GM19395 (cell line): ENCODE data around the gene NXNL2.

Experiments used
- ATAC-seq: cut with Tn5 transposase; IDR thresholded peaks from one replicate; pipeline ENCODE4 v1.9.1; 2021; ENCODE audit warnings: mild to moderate bottlenecking, moderate library complexity; ENCODE audit not compliant: unreplicated experiment

Gene NXNL2

DNA sequence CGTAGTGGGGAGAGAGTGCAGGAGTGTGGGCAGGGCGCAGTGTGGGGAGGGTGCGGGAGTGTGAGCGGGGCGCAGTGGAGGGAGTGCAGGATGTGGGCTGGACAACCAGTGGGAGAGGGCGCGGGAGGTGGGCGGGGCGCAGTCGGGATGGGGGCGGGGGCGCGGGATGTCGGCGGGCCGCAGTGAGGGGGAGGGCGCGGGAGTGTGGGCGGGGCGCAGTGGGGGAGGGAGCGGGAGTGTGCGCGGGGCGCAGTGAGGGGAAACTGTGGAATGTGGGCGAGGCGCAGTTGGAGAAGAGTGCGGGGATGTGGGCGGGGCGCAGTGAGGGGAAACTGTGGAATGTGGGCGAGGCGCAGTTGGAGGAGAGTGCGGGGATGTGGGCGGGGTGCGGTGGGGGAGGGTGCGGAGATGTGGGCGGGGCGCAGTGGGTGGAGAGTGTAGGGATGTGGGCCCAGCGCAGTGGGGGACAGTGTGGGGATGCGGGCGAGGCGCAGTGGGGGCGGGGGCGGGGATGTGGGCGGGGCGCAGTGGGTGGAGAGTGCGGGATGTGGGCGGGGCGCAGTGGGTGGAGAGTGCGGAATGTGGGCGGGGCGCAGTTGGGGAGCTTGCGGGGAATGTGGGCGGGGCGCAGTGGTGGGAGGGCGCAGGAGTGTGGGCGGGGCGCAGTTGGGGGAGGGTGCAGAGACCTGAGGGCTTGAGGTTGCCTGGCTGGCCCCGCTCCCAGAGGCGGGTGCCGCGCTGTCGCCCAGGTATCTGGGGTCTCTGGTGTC lies at the start of gene NXNL2:
NXNL2 (plus strand) TSS at position 723 of the 770 bp plus-strand sequence. CDS start 257 bp downstream, outside the sequence.
- no peak for ATAC-seq

DNA sequence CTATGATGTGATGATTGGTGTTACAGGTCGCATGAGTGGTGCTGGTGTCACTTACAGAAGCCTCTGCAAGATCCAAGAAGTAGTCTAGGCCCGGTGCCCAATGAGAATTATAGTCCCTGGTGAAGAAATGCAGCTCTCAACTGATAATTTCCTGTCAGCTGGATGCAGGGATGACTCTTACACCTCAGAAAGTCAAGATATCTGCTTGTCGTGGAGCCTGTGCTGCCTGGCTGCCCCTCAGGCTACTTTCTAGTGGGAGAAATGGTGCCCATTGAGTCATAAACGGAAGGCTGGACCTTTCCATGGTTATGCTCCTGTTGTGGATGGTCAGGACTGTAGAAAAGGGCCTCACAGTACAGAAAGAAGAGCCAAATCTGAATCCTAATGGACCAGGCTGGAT lies 46.8 kb upstream of the NXNL2 start:
- ATAC-seq: no peak

DNA sequence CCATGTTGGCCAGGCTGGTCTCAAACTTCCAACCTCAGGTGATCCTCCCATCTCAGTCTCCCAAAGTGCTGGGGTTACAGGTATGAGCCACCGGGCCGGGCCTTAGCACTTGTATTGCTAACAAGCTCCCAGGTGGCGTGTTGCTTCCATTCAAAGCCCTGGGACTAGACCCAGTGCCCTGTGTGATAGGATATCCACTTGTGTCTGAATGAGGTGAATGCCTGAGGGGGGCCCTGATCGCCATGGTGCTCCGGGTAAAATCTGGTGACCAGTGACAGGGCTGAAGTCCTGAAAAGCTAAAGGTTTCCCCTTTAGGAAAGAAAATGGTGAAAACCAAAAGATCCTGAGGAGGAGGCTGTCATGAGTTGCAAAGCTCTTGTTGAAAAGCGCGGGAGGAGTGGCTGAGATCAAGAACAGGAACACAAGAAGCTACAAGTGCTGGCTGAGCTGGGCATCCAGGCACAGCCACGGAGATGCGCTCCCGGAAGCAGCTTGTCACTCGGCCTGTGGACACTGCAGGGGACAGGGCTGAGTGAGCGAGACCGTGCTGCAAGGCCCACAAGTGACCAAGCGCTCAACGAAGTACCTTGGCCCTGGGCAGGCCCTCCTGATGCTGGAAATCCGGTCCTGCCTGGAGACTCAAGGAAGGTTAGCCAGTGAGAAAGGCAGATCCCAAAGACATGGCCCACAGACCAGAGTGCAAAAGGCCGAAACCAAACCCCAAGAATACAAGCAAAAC lies 39.8 kb upstream of the NXNL2 start:
- ATAC-seq: no peak

DNA sequence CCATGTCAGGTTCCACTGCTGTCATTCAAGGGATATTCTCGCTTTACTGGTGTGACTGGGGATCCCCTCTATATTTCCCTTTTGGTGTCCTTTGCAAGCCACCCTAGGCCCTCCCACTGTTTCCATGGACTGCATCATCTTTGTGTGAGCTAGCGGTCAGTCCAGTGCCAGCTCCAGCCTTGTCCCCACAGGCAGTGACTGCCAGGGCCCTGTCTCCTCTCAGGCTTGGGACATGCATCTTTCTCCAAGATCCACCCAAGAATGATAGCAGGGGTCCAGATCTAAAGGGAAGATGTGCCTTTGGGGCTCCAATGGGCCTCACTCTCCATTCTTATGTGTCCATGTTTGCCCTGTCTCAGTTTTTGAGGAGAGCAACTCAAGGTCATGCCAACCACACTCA lies 37.8 kb upstream of the NXNL2 start:
- no peak for ATAC-seq

DNA sequence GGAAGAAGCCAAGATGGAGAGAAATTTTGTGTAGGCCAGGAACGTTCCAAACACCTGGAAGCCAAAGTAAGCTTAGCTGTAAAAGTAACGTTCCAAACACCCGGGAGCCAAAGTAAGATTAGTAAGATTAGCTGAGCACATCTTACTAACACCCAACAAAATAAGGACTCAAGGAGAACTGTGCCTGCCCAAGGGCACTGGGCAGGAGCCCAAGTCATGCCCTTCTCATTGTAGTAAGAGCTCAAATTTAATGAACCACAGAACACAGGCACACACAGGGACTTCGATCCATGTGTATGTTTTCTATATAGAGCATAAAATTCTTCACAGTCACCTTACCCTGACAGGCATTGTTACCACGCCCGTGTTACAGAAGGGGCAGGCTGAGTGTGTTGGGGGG lies 36.1 kb upstream of the NXNL2 start:
- no peak for ATAC-seq

DNA sequence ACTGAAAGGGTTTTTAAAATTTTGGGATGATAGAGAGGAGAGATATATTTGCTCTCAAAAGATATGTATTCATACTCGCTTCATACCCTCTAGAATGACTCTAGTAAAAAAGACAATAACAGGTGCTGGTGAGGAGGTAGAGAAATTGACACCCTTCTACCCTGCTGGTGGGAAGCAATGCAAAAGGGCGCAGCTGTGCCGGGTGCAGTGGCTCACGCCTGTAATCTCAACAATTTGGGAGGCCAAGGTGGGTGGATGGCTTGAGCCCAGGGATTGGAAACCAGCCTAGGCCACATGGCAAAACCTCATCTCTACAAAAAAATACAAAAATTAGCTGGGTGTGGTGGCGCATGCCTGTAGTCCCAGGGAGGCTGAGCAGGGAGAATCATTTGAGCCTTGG lies 33.9 kb upstream of the NXNL2 start:
- ATAC-seq: no peak

DNA sequence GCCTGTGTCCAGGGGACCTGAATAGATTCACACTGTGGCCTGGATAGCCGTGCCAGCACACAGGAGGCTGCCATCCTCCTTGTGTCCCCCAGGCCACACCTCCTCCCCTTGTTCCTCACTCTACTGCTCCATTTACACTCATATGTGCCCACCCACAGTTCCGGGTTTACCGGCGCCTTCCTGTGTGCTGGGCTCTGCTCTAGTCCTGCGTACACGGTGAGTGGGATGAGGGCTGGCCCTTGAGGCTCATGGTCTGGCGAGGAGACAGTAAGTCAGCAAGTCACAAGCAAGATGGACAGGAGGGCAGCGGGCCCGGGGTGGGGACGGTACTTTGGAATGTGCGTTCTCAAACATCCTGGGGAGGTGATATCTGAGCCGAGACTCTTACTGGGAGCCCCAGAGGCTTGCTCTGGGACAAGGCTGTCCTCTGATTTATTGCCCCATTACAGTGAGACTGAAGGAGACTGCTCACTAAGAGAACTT lies 32.4 kb upstream of the NXNL2 start:
- ATAC-seq: no peak

DNA sequence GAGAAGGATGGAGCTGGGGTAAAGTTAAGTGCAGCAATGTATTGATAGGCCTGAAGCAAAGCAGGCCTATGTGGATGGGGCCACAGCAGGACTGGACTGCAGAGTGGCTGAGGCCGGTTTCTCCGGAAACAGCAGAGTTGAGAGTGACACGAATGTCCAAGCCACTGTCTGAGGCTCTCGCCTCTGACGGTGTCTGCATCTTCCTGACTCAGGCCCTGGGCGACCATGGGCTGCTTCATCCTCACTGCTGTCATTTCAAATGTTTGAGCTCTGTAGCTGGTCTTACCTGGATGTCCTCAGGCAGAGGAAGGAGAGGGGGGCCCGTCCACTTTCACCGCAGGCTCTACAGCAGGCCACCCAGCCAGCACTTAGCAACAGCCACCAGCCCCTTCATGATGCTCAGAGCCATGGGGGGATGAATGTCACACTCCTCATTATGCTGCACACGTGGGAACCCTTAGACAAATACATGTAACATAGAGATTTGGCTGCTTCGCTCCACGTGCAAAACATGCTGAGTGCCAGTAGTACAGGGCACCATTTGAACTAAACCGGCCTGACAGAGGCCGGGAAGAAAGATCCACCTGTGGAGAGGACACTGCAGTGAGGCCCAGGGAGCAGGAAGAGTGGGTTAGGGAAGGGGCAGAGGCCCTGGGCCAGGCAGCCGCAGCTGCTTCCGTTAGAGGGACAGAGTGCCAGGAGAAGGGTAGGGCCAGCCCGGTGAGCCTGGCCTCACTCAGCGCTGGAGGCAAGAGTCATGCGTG lies 31.7 kb upstream of the NXNL2 start:
- no peak for ATAC-seq

DNA sequence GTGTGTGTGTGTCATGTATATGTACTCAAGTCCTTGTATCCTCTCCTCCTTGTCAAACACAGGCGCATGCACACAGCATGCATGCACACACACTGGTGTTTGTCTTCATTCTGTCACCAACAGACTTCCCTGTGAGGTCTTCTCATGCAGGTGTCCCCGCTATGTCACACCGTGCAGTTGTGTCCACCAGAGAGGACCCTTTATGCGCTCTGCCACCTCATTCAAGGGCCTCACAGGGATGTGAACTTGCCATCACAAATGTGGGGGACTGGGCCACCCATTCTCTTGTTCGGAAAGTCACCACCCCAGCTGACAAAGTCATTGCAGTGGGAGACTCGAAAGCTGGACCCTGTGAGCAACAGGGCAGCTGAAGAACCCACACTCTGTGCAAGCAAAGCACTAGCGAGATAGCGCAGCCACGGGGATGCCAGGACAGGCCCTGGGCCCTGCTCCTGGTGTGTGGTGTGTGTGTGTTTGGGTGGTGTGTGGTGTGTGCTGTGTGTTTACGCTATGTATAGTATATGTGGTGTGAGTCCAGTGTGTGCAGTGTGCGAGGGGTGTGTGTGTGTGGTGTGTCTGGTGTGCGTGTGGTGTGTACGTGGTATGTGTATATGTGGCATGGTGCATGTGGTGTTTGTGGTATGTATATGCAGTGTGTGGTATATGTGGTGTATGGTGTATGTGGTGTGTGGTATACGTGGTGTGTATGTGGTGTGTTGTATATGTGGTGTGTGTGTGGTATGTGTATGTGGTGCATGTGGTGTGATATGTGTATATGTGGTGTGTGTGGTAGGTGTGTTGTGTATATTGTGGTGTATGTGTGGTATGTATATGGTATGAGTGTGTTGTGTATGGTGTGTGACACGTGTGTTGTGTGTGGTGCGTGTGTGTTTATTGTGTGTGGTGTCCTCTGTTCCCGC lies 30.9 kb upstream of the NXNL2 start:
- ATAC-seq: no peak

DNA sequence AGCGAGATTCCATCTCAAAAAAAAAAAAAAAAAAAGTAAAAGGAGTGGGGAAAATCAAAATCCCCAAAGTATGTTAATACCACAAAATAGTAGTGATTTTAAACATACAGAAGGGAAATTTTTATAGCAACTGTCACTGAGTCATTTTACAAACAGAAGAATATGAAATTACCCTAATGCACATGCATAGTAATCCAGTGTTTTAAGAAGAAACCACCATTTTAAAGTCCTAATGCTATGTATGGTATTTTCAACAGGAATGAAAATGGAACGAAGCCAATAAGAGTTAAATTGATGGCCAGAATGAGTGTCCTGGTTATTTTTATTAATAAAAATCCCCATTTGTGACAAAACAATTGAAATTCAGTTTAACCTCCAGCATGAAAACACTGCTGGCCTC lies 26.7 kb upstream of the NXNL2 start:
- ATAC-seq: no peak

DNA sequence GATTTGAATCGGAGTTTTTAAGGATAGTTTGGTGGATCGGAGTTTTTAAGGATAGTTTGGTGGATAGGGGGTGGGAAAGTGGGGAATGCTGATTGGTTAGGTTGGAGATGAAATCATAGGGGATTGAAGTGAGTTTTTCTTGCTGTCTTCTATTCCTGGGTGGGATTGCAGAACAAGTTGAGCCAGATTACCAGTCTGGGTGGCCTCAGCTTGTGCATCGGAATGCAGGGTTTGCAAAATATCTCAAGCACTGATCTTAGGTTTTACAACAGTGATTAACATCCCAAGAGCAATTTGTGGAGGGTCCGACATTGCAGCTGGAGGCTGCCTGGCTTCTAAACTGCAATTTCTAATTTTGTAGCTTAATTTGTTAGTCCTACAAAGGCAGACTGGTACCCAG lies 23.1 kb upstream of the NXNL2 start:
- no peak for ATAC-seq

DNA sequence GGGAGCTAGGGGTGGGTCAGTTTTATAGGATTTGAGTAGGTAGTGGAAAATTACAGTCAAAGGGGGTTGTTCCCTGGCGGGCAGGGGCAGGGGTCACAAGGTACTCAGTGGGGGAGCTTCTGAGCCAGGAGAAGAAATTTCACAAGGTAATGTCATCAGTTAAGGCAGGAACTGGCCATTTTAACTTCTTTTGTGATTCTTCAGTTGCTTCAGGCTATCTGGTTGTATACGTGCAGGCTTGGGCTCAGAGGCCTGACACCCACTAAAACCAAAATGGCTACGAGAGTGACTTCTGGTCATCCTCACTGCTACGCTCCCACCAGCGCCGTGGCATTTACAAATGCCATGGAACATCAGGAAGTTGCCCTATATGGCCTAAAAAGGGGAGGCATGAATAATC lies 20.7 kb upstream of the NXNL2 start:
- ATAC-seq: no peak

DNA sequence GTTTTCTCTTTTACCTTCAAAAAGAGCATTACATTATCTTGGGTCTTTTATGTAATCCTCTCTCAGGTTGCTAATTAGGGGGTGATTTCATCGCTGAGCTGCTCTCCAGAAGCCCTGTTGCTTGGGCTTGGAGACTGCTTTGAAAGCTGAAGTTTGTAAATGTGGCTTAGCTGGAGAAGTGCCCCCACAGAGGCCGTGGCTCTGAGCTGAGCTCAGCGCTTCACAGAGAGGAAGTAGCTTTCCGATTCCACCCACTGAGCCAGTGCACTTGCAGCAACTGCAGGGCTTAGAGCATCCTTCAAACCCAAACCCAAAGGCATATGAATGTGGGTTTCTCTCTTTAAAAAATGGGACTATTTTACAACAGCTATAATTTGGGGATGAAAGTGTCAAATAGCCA lies 13.7 kb upstream of the NXNL2 start:
- ATAC-seq: no peak

DNA sequence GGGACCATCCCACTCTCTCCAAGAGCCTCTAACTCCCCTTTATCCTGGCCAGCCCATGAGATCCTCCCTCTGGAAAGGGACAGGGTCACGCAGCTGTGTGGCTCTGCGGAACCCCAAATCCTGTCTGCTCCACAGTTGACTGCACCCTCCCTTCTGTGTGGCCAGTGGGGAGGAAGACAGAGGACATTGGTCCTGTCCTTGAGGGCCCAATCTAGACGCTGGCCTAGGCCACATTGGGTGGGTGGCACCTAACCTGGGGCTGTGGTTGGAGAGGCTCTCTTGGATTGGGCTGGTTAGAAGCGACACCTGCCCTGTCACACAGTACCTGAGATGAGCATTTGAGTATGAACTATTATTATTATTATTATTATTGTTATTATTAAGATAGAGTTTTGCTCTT lies 12.6 kb upstream of the NXNL2 start:
- no peak for ATAC-seq

DNA sequence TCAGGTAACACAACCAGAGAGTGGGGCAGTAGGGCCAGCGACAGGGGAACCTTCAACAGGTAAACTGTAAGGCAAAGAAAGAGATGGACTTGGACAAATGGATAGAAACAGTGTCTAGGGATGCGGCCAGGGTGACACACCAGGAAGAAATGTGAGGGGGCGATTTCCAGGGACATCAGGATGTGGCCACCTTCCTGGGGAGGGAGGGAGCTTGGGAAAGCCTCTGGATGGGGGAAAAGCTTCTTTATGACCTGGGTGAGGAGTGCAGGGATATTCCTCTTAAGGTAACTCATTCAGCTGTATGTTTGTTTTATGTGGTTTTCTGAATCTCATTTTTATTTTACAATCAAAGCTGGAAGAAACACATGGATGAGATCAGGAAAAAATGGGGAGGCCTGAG lies 11.9 kb upstream of the NXNL2 start:
- ATAC-seq: no peak

DNA sequence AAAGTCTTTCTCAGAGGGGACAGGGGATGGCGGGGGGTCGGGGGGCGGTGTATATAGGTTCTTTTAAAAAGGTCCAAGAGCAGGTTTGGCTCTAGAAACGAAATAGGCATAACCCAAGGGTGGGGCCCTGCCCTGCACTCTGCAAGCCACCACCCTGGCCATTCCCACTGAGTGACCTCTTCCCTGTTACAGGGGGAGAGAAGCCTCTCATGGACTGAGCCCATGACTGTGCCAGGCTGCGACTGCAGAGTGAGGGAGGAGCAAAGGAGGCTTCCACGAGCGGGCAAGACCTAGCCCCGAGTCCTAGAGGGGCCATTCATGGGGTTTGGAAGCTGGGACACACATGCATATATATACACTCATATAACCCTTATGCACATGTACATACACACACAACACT lies 10.1 kb upstream of the NXNL2 start:
- ATAC-seq: no peak

DNA sequence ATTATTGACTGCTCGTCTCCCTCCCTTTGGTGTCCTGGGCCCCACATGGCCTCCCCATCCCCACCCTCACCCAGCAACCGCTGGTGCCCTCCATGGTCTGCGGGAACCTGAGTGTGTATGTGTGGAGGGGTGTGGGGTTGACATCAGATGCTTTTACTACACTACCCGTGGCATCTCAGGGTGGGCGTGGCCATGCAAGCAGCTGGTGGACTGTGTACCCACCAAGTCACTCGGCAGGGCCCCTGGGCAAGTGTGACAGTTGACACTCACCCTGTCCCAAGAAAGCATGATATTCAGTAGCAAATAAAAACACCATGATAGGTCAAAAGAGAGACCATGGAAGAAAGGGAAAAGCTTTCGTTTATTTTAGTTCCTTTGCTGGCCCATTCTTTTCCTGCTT lies 7.4 kb upstream of the NXNL2 start:
- ATAC-seq: no peak

DNA sequence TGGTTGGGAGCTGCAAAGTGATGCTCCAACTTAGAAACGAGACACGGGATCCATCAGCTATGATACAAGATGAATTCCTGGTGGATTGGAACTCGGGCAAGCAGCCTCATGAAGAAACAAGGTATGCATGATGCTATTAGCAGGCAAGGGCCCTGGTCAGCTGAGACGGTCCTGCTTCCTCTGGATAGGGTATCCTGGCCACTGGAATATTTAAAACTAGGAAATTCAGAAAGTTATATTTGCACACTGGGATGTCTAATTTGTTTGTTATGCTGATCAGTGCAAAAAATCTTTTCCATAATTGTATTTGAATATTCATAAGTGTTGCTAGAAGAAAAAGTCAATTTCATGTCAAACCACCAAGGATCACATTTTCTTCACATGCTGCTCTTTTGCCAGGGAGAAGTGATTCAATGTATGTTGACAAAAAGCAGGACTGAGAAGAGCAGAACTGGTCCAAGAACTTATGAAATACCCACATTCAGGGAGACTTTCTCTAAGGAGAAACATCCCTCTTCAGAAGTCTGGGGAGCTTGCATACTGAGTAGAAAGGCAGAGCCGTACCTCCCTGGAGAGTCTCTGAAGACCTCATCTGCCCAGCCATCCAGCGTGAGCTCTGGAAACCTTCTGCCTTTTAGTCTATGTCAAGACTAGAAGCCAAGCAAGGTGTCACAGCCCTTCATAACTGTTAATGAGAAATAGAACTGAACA lies 6.7 kb upstream of the NXNL2 start:
- no peak for ATAC-seq

DNA sequence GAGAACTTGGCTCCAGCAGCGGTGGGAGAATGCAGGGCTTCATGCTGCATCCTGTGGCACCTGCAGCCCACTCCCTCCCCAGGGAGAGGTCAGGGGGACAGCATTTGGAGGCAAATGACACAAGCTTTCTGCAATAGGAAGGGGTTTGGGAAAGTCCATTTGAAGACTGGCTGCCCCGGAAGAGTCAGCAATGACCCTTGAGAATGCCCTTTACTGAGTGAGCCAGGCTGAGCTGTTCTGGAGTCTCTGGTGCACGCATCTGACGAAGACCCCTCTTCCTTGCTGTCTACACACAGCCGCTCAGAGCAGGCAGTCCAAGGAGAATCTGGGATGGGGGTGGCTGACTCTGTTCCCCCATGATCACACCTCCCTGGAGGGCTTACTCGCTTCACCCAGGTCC lies 5.5 kb upstream of the NXNL2 start:
- ATAC-seq: no peak

DNA sequence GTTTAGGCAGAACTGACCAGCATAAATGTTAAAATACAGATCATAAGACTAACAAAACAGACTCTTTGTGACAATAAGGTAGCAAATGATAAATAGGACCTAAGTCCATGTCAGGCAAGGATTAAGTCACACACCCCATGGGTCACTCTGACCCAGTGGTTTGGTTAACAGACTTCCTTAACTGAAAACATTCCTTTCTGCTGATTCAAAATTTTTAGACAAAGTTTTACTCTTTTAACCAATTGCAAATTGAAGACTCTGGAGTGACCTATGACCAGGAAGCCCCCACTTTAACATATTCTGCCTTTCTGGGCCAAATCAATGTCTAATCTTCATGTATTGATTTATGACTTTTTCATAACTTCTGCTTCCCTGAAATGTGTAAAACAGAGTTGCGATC lies 4.9 kb upstream of the NXNL2 start:
- no peak for ATAC-seq
